A549 (cell line): Measurements from ENCODE around the gene SLC25A25. TPM values are rescaled to one million over a fixed set of nuclear protein-coding genes. Genes with fewer than 3 reads are reported as not detected.

Experiments
- ATAC-seq, 2 experiments: fragments of 200-7000 bp in 1 of 2; fragments of >200 bp in 1 of 2; cut with Nextera tagmentation in 1 of 2; cut with Tn5 transposase in 1 of 2; 3 replicates each; pipeline versions ENCODE4 v1.8.0 to v1.9.1; 2018 to 2020; ENCODE audit warnings: mild to moderate bottlenecking in 1 of 2, moderate library complexity in 1 of 2
- CTCF ChIA-PET: fragments of 300-600 bp; sonication (Branson Sonifier 250); formaldehyde crosslinking; extraction: SDS; loops from one replicate; lab custom pipeline; 2021; ENCODE audit warnings: antibody characterized with exemption, inconsistent platforms; lab: Yijun Ruan, JAX
- POLR2A ChIA-PET: fragments of 350-600 bp; formaldehyde crosslinking; extraction: SDS; loops from one replicate; lab custom pipeline; 2021; ENCODE audit warnings: antibody characterized with exemption, inconsistent platforms; lab: Yijun Ruan, JAX
- DNase-seq, 2 experiments: peaks; one replicate each; pipeline versions ENCODE4 v3.0.0 to v3.0.0-alpha.2; 2011 to 2016; ENCODE audit warnings: low read depth in 1 of 2, low spot score in 1 of 2
- FAIRE-seq: peaks from 2 replicates; lab custom pipeline; 2011; peaks lifted over from hg19 to GRCh38; lab: Jason Lieb, UNC
- H3K27ac ChIP-seq, 2 experiments: fragments of >200 bp; sonication (Bioruptor Twin); formaldehyde crosslinking; 3 replicates each; pipeline ENCODE4 v1.5.1; 2016 to 2017
- H3K4me1 ChIP-seq: fragments of >200 bp; sonication (Bioruptor Twin); formaldehyde crosslinking; 3 replicates; pipeline ENCODE4 v1.6.1; 2016
- H3K4me2 ChIP-seq: fragments of >200 bp; sonication (Bioruptor Twin); formaldehyde crosslinking; 3 replicates; pipeline ENCODE4 v1.6.1; 2016
- H3K4me3 ChIP-seq: fragments of >200 bp; sonication (Bioruptor Twin); formaldehyde crosslinking; 3 replicates; pipeline ENCODE4 v1.5.1; 2016
- H3K9me3 ChIP-seq: fragments of >200 bp; sonication (Bioruptor Twin); formaldehyde crosslinking; 3 replicates; pipeline ENCODE4 v1.6.1; 2016
- BCL3 ChIP-seq: fragments of >200 bp; sonication (Bioruptor Twin); formaldehyde crosslinking; IDR thresholded peaks from 3 replicates; pipeline ENCODE4 v1.6.1; 2016
- CEBPB ChIP-seq, 2 experiments: fragments of >200 bp in 1 of 2; sonication (Bioruptor Twin) in 1 of 2; formaldehyde crosslinking in 1 of 2; IDR thresholded peaks; 2 replicates each; pipeline ENCODE4 v1.6.1; 2012 to 2016
- CHD4 ChIP-seq: fragments of 200-600 bp; sonication (generic); IDR thresholded peaks from 2 replicates; pipeline ENCODE4 v1.6.1; 2016; ENCODE audit warnings: antibody characterized with exemption, mild to moderate bottlenecking, borderline replicate concordance
- CTCF ChIP-seq: fragments of >200 bp; sonication (Bioruptor Twin); formaldehyde crosslinking; IDR thresholded peaks from 3 replicates; pipeline ENCODE4 v1.5.1; 2016
- EHF ChIP-seq: fragments of 250-450 bp; sonication (Bioruptor Pico); IDR thresholded peaks from 2 replicates; pipeline ENCODE4 v1.5.0; 2020; ENCODE audit warnings: mild to moderate bottlenecking
- FOSB ChIP-seq: fragments of 250-450 bp; sonication (Bioruptor Pico); IDR thresholded peaks from 2 replicates; pipeline ENCODE4 v1.5.0; 2020; ENCODE audit warnings: mild to moderate bottlenecking, moderate library complexity
- MAZ ChIP-seq: fragments of 150-350 bp; IDR thresholded peaks from 2 replicates; pipeline ENCODE4 v1.6.1; 2014; ENCODE audit warnings: antibody characterized with exemption, low read depth, low read length, borderline replicate concordance
- PHF8 ChIP-seq: fragments of 200-600 bp; sonication (generic); IDR thresholded peaks from 2 replicates; pipeline ENCODE4 v1.6.1; 2016; ENCODE audit warnings: low read depth, mild to moderate bottlenecking, antibody characterized with exemption, moderate library complexity, borderline replicate concordance
- RAD21 ChIP-seq, 2 experiments: fragments of >200 bp in 1 of 2; sonication (Bioruptor Twin) in 1 of 2; formaldehyde crosslinking in 1 of 2; IDR thresholded peaks in 1 of 2; conservative IDR thresholded peaks in 1 of 2; 2 replicates in 1 of 2; 3 replicates in 1 of 2; pipeline ENCODE4 v1.6.1; 2012 to 2018; ENCODE audit warnings: inconsistent platforms in 1 of 2
- REST ChIP-seq: fragments of 200-600 bp; sonication (generic); IDR thresholded peaks from 2 replicates; pipeline ENCODE4 v1.6.1; 2016; ENCODE audit warnings: antibody characterized with exemption, mild to moderate bottlenecking, moderate library complexity
- RFX5 ChIP-seq: fragments of 450-650 bp; IDR thresholded peaks from 2 replicates; pipeline ENCODE4 v1.7.1; 2014; ENCODE audit warnings: antibody characterized with exemption, mild to moderate bottlenecking, moderate library complexity
- RNF2 ChIP-seq: fragments of 200-600 bp; sonication (generic); IDR thresholded peaks from 2 replicates; pipeline ENCODE4 v1.6.1; 2016; ENCODE audit warnings: low read depth, mild to moderate bottlenecking, antibody characterized with exemption, moderate library complexity, borderline replicate concordance
- SMC3 ChIP-seq: fragments of >200 bp; sonication (Bioruptor Twin); formaldehyde crosslinking; IDR thresholded peaks from 3 replicates; pipeline ENCODE4 v1.6.1; 2018; ENCODE audit warnings: inconsistent platforms
- ZC3H11A ChIP-seq: fragments of 450-650 bp; IDR thresholded peaks from 2 replicates; pipeline ENCODE4 v1.6.1; 2014; ENCODE audit warnings: antibody characterized with exemption, mild to moderate bottlenecking
- ZNF302 ChIP-seq: fragments of 250-450 bp; sonication (Bioruptor Pico); IDR thresholded peaks from 2 replicates; pipeline ENCODE4 v1.9.0; 2021; ENCODE audit warnings: inconsistent platforms, mild to moderate bottlenecking, moderate library complexity
- WGBS: methylation state at CpG from one replicate; pipeline ENCODE4 v1.1.6; 2017; ENCODE audit errors: missing lambda C conversion rate; 5-methylcytosine and 5-hydroxymethylcytosine counted together
- polyA plus RNA-seq, 4 experiments: library from polyadenylated mRNA; depleted of rRNA in 3 of 4; stranded (reverse); fragments of >200 nt; fragmentation: RNase III in 1 of 4; extraction: RNeasy Plus Mini Kit Qiagen cat#74134 plus additional on column Dnase treatment in 1 of 4; gene quantifications; 2 replicates in 3 of 4; 3 replicates in 1 of 4; pipeline ENCODE4 v1.2.3, GENCODE V29; 2011 to 2017

SLC25A25 gene
- polyA plus RNA-seq, 2 of the 4 experiments (the other 2 are of a cell fraction): 7.0 TPM

- no peaks in the 10 kb centered on the region for H3K4me1 ChIP-seq
- POLR2A ChIA-PET: no interaction called here
- ATAC-seq (peak in 1 of 2 experiments; percentile 29; a peak in 3 of 6 replicates), DNase-seq (no peak)
- WGBS: 94% methylated on average over 23 of the region's 23 CpGs
- H3K9me3 ChIP-seq: no peaks in the 10 kb centered on the region
- no peak for TF ChIP-seq MAZ
- no peak for TF ChIP-seq CEBPB (IDR thresholded peaks at IDR 0.05)
- no peak for TF ChIP-seq RFX5
- no peak for TF ChIP-seq EHF (CRISPR knock-in tag)
- TF ChIP-seq ZNF302 (CRISPR knock-in tag): no peak
- TF ChIP-seq PHF8: no peak
- TF ChIP-seq ZC3H11A: no peak
- TF ChIP-seq REST: no peak
- TF ChIP-seq, all 56 proteins: peak for 0
- no peak for FAIRE-seq
- Histone ChIP-seq H3K27ac (no peak overlapping the region), H3K4me3 (no peak overlapping the region), H3K4me2 (no peak overlapping the region)
- CTCF ChIA-PET: interaction anchor here (0.6 to 19.6 kb wide), 7 partner anchors 8 to 162 kb away, joined by 3 to 290 read pairs (median 4); partner anchors contain the start of gene PTGES2
Measured at GRCh38 chr9:128106181-128106939, 38.3 kb downstream of the SLC25A25 start.

- Histone ChIP-seq H3K4me2 (no peak overlapping the region), H3K9me3 (no peaks in the 10 kb centered on the region), H3K27ac (no peak overlapping the region), H3K4me1 (no peaks in the 10 kb centered on the region), H3K4me3 (no peak overlapping the region)
- DNase-seq (no peak), FAIRE-seq (no peak), ATAC-seq (peak in 1 of 2 experiments; percentile 6; a peak in 3 of 6 replicates)
- 95% methylated on average over 17 of the region's 23 CpGs for WGBS
- ChIA-PET CTCF (interaction anchor here (0.6 to 19.6 kb wide), 7 partner anchors 9 to 164 kb away, joined by 3 to 290 read pairs (median 8); partner anchors contain the start of gene PTGES2), POLR2A (interaction anchor here (0.9 kb wide), 1 partner anchor 39 kb away, joined by 3 read pairs; the partner anchor contains the start of genes NAIF1 and SLC25A25)
- TF ChIP-seq BCL3 (no peak), RAD21 (conservative IDR thresholded peaks at IDR 0.05 in 1 of 2, IDR thresholded peaks at IDR 0.05 in 1 of 2) (no peak)
Measured at GRCh38 chr9:128106940-128107467, 39.0 kb downstream of the SLC25A25 start.

GRCh38 chr9:128107468-128108268 lies 39.6 kb downstream of the SLC25A25 start:
- ChIA-PET CTCF (interaction anchor here (0.8 to 19.6 kb wide), 6 partner anchors 8 to 164 kb away, joined by 3 to 290 read pairs (median 6); partner anchors contain the start of gene PTGES2), POLR2A (interaction anchor here (0.9 kb wide), 1 partner anchor 40 kb away, joined by 3 read pairs; the partner anchor contains the start of genes NAIF1 and SLC25A25)
- no peak for TF ChIP-seq RNF2
- TF ChIP-seq CHD4: no peak
- no peak for TF ChIP-seq FOSB (CRISPR knock-in tag)
- TF ChIP-seq CTCF: no peak
- no peak for TF ChIP-seq SMC3
- Histone ChIP-seq H3K9me3 (no peaks in the 10 kb centered on the region), H3K4me1 (no peaks in the 10 kb centered on the region), H3K4me3 (no peak overlapping the region), H3K27ac (no peak overlapping the region), H3K4me2 (no peak overlapping the region)
- no peak for ATAC-seq
- DNase-seq: no peak
- WGBS: 83% methylated on average over 12 of the region's 18 CpGs
- FAIRE-seq: no peak
